SK-N-MC (cell line): Measurements from ENCODE around the gene SZT2.

ENCODE experiments used
- EZH2 ChIP-seq: fragments of 200-600 bp; sonication (generic); IDR thresholded peaks from one replicate; pipeline ENCODE4 v1.6.1; 2017; ENCODE audit warnings: antibody characterized with exemption
- POLR2AphosphoS5 ChIP-seq: IDR thresholded peaks from 2 replicates; pipeline ENCODE4 v1.6.1; 2012; ENCODE audit warnings: mild to moderate bottlenecking, low read depth, low read length, borderline replicate concordance

DNA sequence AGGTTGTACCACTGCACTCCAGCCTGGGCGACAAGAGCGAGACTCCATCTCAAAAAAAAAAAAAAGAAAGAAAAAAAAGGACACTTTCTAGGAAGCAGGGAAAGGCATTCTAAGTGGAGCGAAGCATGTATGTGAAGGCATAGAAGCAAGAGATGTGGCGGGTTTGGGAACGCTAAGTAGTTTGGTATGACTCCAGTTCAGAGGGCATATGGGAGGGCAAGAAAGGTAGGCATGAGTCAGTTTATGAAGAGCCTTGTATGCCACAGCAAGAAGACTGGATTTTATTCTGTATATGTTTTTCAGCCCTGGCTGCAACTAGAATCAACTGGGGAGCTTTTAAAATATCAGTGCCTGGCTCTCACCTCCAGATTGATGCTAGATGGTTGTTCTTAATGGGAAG, 17.5 kb upstream of the SZT2 start:
- no peak for TF ChIP-seq EZH2
- TF ChIP-seq POLR2AphosphoS5 = no peak
